Ishikawa (cell line): ENCODE data around the gene DNMT3A.

Experiments used
- CEBPB ChIP-seq: IDR thresholded peaks from 2 replicates; pipeline ENCODE4 v1.6.1; 2012
- CREB1 ChIP-seq: IDR thresholded peaks from 2 replicates; pipeline ENCODE4 v1.6.1; 2012; ENCODE audit warnings: low read depth
- EGR1 ChIP-seq: IDR thresholded peaks from 2 replicates; pipeline ENCODE4 v1.6.1; 2012
- EP300 ChIP-seq: IDR thresholded peaks from 2 replicates; pipeline ENCODE4 v1.6.1; 2012; ENCODE audit warnings: borderline replicate concordance
- FOXM1 ChIP-seq: IDR thresholded peaks from 2 replicates; pipeline ENCODE4 v1.6.1; 2012; ENCODE audit warnings: low read depth, borderline replicate concordance
- MAX ChIP-seq: IDR thresholded peaks from 2 replicates; pipeline ENCODE4 v1.6.1; 2012
- NFIC ChIP-seq: IDR thresholded peaks from 2 replicates; pipeline ENCODE4 v1.6.1; 2012
- RAD21 ChIP-seq: IDR thresholded peaks from 2 replicates; pipeline ENCODE4 v1.6.1; 2012; ENCODE audit warnings: low read depth
- REST ChIP-seq: IDR thresholded peaks from 2 replicates; pipeline ENCODE4 v1.6.1; 2012; ENCODE audit warnings: low read depth, mild to moderate bottlenecking
- TAF1 ChIP-seq: IDR thresholded peaks from 2 replicates; pipeline ENCODE4 v1.6.1; 2012; ENCODE audit warnings: low read depth, mild to moderate bottlenecking
- TCF12 ChIP-seq: IDR thresholded peaks from 2 replicates; pipeline ENCODE4 v1.6.1; 2012; ENCODE audit warnings: low read depth
- TEAD4 ChIP-seq: IDR thresholded peaks from 2 replicates; pipeline ENCODE4 v1.6.1; 2012
- USF1 ChIP-seq: IDR thresholded peaks from 2 replicates; pipeline ENCODE4 v1.6.1; 2012
- YY1 ChIP-seq: IDR thresholded peaks from 2 replicates; pipeline ENCODE4 v1.6.1; 2012; ENCODE audit warnings: low read depth
- ZBTB7A ChIP-seq: IDR thresholded peaks from 2 replicates; pipeline ENCODE4 v1.6.1; 2012; ENCODE audit warnings: low read depth

Gene DNMT3A

GRCh38 chr2:25333981-25334380 is 7.7 kb downstream of the DNMT3A start:
- TF ChIP-seq TEAD4 (no peak), FOXM1 (no peak), ZBTB7A (no peak), RAD21 (no peak), NFIC (no peak), EGR1 (no peak), TCF12 (no peak), CREB1 (no peak), USF1 (no peak), MAX (no peak), REST (no peak)

GRCh38 chr2:25332571-25332970 is 9.2 kb downstream of the DNMT3A start:
- TF ChIP-seq FOXM1: no peak
- no peak for TF ChIP-seq CEBPB

GRCh38 chr2:25331686-25332365 is 9.9 kb downstream of the DNMT3A start:
- TF ChIP-seq TCF12 (no peak), CREB1 (no peak), EP300 (no peak), RAD21 (no peak), TEAD4 (no peak), YY1 (no peak), REST (no peak), CEBPB (no peak), USF1 (no peak)

DNA sequence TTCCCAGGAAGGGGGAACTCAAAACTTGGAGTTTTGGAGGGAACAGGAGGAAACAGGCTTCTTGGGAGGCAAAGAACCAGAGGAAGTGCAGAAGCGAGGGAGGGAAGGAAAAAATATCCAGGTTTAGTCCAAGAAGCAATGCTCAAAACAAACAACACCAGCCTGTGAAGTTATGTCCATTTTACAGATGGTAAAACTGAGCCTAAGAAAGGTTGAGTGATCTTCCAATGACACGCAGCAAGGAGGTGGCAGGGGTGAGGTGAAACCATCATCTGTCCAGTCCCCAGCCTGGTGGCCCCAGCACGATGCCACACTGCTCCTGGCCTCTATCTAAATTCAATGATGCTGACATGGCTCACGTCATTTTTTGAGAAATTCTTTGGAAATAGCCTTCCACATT is 10.8 kb downstream of the DNMT3A start:
- TF ChIP-seq TEAD4 (no peak), CREB1 (no peak), TAF1 (no peak), TCF12 (no peak), EP300 (no peak), NFIC (no peak), CEBPB (no peak), ZBTB7A (no peak), REST (no peak), EGR1 (no peak), YY1 (no peak), FOXM1 (no peak), MAX (no peak), RAD21 (no peak), USF1 (no peak)
